Measurements from ENCODE around the gene KCTD19.
"Not testable (repeated sequence)": the region's sequence is repeated elsewhere in the genome, so short reads cannot be mapped to it uniquely, and the experiment has no call there.

KCTD19 gene

DNA sequence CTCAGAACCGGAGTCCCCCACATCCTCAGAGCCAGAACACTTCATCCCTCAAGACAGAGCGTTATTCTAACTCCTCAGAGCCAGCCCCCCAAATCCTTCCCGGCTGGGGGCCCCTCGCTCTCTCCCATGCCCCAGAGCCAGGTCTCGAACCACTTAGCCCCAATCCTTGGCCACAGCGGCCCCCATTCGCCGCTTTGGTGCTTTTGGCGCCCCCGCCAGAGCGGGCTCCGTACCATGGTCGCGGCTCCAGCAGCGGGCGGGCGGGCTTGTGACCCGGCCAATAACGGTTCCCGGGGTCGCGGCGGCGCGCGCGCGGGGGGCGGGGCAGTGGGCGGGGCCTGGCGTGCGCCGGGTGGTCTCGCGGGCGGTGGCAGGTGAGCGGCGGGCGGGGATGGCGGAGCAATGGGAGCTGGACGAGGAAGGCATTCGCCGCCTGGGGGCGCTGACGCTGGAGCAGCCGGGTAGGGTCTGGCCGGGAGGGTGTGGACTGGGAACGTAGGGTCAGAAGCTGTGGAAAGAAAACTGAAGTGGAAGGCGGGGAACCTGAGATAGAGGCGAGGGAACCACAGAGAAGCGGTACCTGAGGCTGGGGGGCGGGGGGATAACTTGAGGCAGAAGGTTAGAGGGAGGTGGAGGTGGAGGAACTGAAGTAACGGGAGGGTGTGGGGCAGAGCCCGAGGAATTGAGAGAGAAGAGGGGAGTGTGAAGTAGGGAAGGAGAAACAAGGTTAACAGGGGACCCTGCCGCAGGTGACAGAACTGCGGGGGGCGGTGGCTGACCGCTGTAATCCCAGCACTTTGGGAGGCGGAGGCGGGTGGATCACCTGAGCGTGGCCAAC lies at the start of gene KCTD19, which contains the start of gene LRRC36:
Gene KCTD19 (minus strand): TSS at position 270 of the 838 bp plus-strand sequence. CDS start 34 bp downstream, at position 236.
Gene LRRC36 (plus strand): TSS at position 344 of the 838 bp plus-strand sequence. CDS start 48 bp downstream, at position 392.
- DNase-seq (ENCODE audit: insufficient read length, low spot score) (peak; percentile 50), FAIRE-seq (no peak)

DNA sequence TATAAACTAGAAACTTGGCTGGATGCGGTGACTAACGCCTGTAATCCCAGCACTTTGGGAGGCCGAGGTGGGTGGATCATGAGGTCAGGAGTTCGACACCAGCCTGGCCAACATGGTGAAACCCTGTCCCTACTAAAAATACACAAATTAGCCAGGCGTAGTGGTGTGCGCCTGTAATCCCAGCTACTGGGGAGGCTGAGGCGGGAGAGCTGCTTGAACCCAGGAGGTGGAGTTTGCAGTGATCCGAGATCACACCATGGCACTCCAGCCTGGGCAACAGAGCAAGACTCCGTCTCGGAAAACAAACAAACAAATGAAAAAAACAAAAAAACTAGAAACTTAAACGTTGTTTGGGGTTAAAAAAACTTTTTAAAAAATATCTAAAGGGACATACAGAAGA lies 49.5 kb upstream of the KCTD19 start:
- DNase-seq (ENCODE audit: insufficient read length, low spot score); FAIRE-seq: not testable (repeated sequence)

DNA sequence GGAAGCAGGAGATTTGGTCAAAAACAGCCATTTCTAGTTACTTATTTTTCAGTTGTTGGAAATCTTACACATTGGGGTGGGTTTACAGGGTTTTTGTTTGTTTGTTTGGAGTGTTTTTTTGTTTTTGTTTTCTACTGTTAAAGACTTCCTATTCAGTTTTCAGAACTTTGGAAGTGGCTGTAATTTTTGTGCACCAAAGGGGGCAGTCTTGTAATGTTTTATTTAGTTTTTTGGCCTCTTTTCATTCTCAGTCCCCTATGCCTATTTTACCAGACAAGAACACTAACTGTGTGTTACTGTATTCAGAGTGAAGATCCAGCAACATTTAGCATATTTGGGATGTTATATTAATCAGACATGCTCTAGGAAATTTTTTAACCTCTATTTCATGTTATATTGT lies 46.1 kb upstream of the KCTD19 start:
- FAIRE-seq (no peak), DNase-seq (ENCODE audit: insufficient read length, low spot score) (no peak)

DNA sequence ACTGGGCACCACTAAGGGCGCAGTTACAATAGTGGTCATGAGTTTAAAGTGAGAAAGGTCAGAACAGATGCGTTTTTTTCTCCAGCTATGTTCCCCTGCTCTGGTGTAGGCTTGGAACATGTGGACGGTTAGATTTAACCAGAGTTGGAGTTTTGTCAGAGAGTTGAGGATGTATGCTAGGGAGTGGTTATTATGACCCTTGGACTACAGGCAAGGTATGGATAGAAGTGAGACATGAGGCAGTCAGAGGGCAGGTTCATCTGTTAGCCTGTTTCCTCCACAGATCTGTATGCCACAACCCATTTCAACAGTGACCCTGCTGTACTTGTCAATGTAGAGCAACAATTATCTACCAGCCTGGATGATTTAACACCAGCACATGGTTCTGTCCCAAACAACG lies 44.1 kb upstream of the KCTD19 start:
- DNase-seq (ENCODE audit: insufficient read length, low spot score) (no peak), FAIRE-seq (no peak)

DNA sequence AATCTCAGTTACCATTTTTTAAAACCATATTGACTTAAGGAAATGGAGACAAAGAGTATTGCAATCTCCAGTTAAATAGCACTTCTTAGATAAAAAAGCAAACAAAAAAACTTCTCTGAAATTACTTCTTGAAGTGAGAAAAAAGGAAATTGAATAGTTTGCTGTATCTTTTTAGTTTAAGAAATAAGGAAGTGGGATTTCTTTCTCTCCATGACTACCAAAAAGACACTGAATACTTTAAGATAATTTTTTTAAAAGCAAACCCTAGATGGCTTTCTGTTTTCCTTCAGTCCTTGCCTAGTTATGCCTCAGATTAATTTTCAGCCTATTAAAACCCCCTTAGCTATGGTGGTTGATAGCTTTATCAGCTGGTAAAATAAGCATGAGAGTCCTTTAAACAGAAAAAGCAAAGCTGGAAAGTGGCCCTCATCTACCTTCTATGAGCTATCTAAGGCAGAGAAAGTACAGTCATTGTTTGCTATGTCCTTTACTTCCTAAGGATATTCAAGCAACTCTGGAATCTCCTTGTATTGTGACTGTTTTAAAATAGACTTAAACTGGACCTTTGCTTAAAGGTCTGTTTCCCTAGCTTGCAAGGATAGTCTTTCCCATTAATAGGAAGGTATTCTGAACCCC lies 38.2 kb upstream of the KCTD19 start:
- no peak for FAIRE-seq
- no peak for DNase-seq (ENCODE audit: insufficient read length, low spot score)

DNA sequence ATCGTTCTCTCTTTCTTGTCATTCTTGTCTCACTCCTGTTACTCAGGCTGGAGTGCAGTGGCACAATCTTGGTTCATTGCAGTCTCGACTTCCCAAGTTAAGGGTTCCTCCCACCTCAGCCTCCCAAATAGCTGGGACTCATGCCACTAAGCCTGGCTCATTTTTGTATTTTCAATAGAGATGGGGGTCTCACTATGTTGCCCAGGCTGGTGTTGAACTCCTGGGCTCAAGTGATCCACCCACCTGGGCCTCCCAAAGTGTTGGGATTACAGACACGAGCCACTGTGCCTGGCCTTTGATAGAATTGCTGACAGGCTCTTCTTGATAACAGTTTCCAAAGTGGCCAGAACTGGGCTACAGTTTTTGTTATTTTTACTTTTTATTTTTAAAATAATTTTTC lies 34.5 kb upstream of the KCTD19 start:
- no peak for FAIRE-seq

DNA sequence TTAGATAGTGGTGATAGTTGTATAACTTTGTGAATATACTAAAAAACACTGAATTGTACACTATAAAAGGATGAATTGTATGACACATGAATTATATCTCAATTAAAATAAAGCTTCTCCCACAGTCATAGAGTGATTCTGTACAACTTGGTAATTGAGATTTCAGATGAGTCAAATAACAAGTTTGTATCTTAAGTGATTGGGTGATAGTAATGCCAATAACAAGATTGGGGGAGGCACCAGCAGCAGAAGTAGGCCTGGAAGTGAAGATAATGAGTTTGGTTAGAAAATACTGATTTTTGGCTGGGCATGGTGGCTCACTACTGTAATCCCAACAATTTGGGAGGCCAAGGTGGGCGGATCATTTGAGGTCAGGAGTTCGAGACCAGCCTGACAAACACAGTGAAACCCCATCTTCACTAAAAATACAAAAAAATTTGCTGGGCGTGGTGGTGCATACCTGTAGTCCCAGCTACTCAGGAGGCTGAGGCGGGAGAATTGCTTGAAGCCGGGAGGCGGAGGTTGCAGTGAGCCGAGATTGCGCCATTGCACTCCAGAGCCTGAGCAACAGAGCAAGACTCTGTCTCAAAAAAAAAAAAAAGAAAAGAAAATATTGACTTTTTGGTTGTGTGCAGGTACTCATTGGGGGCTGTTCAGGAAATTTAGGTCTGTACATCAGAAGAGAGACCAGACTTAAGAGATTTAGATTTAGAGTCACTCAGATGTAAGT lies 33.2 kb upstream of the KCTD19 start:
- DNase-seq (ENCODE audit: insufficient read length, low spot score); FAIRE-seq: not testable (repeated sequence)

More for the DNA sequence above, 34.5 kb upstream of the KCTD19 start:
- no peak for DNase-seq (ENCODE audit: insufficient read length, low spot score)

DNA sequence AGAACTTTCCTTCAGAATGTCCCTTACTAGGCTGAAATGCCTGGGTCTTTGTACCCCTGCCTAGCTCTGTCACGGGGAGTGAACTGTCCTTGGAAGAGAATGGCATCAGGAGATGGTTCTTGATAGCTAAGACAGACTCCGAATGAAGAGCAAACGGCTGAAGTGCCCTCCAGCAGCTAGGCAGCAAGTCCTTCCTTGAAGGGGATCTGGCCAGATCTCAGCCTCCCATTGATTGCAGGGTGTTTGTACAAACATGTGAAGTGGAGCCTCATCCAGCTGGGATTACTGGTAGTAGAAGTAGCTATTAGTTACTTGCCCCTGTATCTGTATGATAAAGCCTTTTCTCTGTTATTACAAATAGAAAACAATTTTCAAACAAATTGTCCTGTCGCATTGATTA lies 31.0 kb upstream of the KCTD19 start:
- FAIRE-seq: no peak

DNA sequence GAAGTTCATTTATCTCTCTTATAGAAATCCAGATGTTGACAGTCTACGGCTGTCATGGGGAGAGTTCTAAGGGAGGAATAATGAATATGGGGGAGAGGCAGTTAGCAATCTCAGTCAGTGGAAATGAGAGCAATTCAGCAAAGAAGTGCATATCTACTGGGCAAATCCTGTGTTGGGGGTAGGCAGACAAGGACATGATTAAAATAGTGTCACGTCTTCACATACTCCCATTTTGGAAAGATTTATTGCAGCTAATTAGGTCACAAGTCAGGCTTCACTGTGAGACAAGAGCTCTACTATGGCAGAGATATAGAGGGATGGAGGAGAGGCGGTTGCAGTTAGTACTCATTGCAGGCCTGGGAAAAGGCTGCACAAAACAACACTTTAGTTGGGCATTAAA lies 29.9 kb upstream of the KCTD19 start:
- DNase-seq (ENCODE audit: insufficient read length, low spot score): no peak
- FAIRE-seq: no peak

More for the DNA sequence above, 31.0 kb upstream of the KCTD19 start:
- no peak for DNase-seq (ENCODE audit: insufficient read length, low spot score)

DNA sequence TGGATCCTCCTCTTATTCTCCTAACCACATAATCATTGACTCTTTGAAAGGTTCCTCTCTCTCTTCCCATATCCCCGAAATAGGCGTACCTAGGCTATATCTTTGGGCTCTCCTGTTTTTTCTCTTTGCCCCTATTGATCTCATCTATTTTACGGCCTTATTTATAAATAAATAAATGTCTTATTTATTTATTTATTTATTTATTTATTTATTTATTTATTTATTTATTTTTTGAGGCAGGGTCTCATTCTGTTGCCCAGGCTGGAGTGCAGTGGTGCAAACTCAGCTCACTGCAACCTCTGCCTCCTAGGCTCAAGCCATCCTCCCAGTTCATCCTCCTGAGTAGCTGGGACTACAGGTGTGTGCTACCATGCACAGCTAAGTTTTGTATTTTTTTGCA lies 25.9 kb upstream of the KCTD19 start:
- DNase-seq (ENCODE audit: insufficient read length, low spot score); FAIRE-seq: not testable (repeated sequence)

DNA sequence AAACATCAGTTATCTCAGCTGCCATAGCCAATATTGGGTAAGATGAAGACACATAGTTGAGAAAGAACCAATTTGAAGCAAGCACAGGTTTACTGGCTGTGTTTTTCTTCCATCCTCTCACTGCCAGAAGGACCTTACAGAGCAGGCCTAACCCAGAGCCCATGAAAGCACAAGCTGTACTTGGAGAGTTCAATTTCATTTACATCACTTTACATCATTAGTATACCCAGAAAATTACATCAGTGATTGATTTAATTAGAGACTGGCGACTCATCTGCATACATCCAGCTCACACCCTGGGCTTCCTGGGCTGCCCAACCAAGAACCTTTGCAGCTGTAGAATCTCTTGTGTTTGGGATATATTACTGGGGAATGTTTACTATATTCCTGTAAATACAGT lies 23.8 kb upstream of the KCTD19 start:
- DNase-seq (ENCODE audit: insufficient read length, low spot score) (no peak), FAIRE-seq (no peak)

DNA sequence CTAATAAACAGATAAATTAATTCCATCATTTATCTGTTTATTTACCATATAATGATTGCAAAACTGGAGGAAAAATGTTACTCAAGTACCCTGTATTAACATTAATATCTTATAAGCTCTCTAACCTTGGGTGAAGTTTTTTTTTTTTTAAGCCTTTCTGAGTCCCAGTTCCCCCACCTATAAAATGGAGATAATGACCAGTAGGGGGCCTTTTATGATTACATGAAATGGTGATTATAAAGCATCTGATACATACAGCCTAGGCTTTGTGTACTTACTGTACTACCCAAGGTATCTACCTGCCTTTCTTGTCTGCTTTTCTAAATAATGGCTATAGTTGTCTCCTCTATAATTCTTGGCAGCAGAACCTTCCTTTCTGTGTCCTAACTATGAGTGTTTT lies 22.6 kb upstream of the KCTD19 start:
- DNase-seq (ENCODE audit: insufficient read length, low spot score): no peak
- no peak for FAIRE-seq

DNA sequence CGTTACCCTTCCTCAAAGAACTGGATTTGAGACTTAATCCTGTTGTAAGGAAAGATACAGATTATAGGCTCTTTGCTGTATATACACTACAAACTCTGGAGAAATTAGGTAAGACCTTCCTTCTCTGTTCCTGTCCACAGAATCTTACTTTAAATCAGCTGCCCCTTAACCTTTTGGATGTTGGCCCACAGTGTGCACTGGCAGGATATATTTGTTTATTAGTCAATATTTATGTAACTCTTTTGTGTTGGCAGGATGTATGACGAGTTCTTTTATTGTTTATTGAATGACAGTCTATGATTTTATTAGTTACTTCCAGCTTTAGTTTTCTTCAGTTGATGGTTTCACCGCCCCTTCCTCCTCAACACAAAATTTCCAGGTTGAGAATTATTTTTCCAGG lies 19.8 kb upstream of the KCTD19 start:
- no peak for FAIRE-seq
- no peak for DNase-seq (ENCODE audit: insufficient read length, low spot score)

DNA sequence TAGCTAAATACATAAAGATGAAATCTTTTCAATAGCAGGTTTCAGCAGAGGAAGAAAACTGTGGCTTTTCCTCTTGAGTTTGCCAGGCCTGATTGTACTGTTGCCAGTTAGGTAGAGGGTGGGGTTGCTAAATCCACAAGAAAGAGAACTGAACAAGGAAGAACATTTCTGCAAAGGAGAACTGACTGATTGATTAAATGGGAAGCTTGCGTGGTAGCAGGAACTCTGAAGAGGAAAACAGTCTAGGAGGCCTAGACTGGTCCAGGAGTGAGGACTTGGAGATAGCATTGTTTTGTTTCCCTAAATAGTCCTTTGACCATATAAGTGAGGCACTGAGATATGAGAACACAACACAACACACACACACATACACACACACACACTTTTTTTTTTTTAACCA lies 18.9 kb upstream of the KCTD19 start:
- FAIRE-seq (no peak), DNase-seq (ENCODE audit: insufficient read length, low spot score) (no peak)

DNA sequence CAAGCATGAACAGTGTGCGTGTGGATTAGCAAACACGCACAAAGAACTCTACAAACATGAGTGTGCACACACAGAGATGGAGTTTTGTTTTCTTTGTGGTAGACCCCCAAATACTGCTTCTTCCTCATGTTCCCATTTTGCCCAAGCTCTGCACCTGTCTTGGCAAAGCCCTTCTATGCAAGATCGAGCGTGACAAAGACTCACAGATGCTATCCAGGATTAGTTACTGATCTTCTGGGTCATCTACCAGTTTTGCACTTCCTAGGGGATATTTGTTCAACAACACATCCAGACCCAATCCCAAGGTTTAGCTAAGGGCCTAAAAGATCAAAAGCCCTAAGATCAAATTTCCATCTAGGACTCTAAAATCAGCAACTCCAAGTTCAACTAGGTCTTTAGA lies 16.1 kb upstream of the KCTD19 start:
- no peak for FAIRE-seq
- DNase-seq (ENCODE audit: insufficient read length, low spot score): no peak

DNA sequence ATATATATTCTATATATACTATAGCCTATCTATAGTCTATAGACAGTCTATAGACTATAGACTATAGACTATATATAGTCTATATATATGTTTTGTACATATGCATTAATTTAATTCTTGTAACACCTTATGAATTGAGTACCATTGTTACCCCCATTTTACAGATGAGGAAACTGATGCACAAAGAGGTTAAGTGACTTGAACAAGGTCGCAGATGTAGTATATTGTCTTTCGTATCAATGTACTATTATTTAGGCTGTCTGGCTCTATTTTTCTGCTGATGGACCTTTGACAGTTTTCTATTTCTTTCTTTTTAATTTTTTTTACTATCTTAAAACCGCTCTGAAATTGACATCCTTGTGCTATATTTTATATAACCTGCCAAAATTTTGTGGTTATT lies 14.7 kb upstream of the KCTD19 start:
- FAIRE-seq (no peak), DNase-seq (ENCODE audit: insufficient read length, low spot score) (no peak)

DNA sequence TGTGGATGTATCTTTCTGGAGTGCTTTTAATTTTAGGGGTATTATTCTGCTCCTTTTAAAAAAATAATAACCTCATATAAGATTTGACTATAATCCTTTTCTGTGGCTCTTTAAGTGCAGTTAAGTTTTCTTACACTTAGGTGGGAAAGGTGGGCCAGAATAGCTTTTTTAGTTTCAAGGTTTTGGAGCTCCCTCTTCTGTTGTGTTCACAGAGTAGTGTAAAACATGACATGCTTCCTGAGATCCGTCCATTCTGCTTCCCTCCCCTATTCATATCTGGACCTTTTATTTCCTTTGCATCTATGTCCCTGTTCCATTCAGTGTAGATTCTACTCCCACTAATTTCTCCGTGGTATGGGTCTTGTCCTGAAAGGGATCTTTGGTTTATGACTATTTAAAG lies 12.9 kb upstream of the KCTD19 start:
- FAIRE-seq (no peak), DNase-seq (ENCODE audit: insufficient read length, low spot score) (no peak)

DNA sequence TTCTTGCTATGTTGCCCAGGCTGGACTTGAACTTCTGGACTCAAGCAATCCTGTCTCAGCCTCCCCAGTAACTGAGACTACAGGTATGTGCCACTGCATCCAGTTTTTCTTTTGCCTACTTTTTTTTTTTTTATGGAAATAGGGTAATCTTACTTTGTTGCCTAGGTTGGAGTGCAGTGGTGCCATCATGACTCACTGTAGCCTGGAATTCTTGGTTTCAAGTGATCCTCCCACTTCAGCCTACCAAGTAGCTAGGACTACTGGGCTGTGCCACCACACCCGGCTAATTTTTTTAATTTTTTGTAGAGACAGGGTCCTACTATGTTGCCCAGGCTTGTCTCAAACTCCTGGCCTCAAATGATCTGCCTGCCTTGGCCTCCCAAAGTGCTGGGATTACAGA lies 10.1 kb upstream of the KCTD19 start:
- no peak for DNase-seq (ENCODE audit: insufficient read length, low spot score)
- FAIRE-seq: no peak

DNA sequence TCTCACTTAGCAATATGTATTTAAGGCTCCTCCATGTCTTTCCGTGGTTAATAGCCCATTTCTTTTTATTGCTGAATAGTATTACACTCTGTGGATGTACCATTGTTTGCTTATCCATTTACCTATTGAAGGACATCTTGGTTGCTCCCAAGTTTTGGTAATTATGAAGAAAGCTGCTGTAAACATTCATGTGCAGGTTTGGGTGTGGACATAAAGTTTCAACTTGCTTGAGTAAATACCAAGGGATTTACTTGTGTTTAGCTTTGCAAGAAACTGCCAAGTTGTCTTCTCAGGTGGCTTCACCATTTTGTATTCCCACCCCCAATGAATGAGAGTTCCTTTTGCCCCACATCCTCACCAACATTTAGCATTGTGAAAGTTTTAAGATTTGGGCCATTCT lies 9.6 kb upstream of the KCTD19 start:
- FAIRE-seq: no peak
- DNase-seq (ENCODE audit: insufficient read length, low spot score): no peak

DNA sequence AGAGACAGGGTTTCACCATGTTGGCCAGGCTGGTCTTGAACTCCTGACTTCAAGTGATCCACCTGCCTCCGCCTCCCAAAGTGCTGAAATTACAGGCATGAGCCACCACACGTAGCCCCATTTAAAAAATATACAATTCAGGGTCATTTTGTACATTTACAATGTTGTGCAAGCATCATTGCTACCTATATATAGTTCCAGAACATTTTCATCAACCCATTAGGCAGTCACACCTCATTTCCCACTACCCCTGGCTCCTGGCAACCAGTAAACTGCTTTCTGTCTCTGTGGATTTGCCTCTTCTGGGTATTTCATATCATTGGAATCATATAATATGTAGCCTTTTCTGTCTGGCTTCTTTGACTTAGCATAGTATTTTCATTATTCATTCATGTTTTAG lies 6.8 kb upstream of the KCTD19 start:
- DNase-seq (ENCODE audit: insufficient read length, low spot score) (no peak), FAIRE-seq (no peak)

DNA sequence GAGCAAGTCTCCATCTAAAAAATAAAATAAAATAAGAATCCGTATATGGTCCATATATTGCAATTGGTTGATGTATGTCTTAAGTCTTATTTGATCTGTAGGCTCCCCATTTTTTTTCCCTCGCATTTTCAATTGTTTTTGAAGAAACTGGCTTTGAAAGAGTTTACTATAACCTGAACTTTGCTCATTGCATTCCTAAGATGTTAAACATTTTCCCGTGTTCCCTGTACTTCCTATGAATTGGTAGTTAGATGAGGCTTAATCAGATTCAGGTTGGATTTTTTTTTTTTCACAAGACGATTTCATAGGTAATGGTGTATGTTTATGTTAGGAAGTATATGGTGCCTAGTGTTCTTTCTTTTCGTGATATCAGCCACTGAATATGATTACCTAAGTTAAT lies 3.4 kb upstream of the KCTD19 start:
- FAIRE-seq (no peak), DNase-seq (ENCODE audit: insufficient read length, low spot score) (no peak)

Data from GM19239 (cell line).